C4-2B (cell line): ENCODE data around the gene ATP1A2.

Experiments
- H3K27ac ChIP-seq: fragments of 450-650 bp; 2 replicates; pipeline ENCODE4 v1.5.1; 2017
- ZFX ChIP-seq: fragments of 450-650 bp; IDR thresholded peaks from 2 replicates; pipeline ENCODE4 v1.6.1; 2017
- TF ChIP-seq, protein P1 (sequence below): fragments of 450-650 bp; conservative IDR thresholded peaks from 2 replicates; pipeline ENCODE4 v1.5.1; 2017; ENCODE audit warnings: mild to moderate bottlenecking

Gene ATP1A2

DNA sequence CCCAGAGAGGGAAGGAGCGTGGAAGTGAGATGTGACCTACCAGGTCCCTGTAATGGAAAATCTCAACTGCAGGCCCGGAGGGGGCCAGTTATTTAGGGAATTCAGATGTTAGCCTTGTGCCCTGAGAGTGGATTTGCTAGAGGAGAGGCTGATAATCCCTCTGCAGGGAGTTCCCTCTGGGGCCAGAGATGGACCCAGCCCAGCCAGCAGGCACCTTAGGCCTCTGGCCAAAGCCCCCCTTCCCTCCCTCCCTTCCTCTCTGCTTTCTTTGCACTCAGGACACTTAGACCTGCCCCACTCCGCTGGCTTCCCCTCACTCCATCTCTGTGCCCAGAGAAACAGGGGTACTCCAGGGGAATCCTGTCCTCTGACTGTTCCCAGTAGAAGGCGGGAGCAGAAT, 1.5 kb upstream of the ATP1A2 start:
- no peak overlapping the region for H3K27ac ChIP-seq
- TF ChIP-seq, protein P1, sequence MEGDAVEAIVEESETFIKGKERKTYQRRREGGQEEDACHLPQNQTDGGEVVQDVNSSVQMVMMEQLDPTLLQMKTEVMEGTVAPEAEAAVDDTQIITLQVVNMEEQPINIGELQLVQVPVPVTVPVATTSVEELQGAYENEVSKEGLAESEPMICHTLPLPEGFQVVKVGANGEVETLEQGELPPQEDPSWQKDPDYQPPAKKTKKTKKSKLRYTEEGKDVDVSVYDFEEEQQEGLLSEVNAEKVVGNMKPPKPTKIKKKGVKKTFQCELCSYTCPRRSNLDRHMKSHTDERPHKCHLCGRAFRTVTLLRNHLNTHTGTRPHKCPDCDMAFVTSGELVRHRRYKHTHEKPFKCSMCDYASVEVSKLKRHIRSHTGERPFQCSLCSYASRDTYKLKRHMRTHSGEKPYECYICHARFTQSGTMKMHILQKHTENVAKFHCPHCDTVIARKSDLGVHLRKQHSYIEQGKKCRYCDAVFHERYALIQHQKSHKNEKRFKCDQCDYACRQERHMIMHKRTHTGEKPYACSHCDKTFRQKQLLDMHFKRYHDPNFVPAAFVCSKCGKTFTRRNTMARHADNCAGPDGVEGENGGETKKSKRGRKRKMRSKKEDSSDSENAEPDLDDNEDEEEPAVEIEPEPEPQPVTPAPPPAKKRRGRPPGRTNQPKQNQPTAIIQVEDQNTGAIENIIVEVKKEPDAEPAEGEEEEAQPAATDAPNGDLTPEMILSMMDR, result no peak
- no peak for TF ChIP-seq ZFX

DNA sequence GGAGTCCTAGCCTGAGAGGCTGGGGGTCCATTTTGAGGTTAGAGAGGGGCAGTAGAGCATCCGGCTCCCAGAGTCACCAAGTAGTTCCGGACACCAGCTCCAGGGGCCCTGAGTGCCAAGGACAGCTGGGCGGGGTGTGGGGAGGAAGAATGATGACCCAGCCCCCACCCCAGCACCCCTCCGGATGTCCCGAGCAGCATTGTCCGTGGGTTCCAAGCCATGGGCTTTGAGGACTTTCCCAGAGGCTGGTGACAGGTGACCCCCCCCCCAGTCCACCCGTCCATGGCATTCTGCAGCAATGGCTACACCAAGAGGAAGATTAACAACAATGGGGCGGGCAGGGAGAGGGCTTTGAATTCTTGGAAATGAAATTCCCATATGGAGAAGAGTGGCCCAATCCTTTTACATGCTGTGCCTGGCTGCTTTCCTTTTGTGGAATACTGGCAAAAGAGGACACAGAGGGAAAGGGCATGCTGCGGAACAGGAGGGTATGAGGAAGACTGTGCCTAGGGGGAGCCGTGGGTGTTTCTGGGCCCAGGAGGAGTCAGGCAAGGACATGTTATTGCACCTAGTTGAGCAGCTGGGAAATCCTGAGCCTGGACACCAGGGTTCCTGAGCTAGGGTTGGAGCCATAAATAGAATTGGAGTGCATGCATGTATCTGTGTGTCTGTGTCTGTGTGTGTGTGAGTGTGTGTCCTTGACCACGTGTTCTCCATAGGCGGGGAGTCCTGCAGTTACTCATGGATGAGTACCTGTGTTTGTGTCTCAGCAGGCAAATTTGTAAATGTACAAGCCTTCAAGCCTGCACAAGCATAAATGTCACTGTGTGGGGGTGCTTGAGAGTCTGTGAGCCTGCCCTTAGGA, 956 bp downstream of the ATP1A2 start:
- TF ChIP-seq, protein P1, result no peak
- TF ChIP-seq ZFX, result no peak
- no peak overlapping the region for H3K27ac ChIP-seq

DNA sequence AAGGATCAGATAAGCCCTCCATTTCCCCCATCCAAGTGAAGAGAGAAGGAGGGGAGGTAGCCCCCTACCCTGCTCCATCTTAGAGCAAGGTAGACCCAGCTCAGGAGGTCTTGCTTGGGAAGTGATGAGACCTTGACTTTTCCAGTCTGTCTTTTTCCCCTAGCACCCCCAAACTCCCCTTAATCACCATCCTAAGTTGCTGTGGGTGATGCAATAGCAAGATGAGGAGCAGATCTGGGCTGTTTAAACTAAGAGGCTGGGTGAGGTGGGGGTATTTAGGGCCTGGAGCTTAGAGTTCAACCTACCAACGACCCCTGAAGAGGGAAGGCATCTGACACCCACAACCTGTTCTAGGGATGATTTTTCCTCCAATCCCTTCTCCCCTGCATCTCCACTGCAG, 1.7 kb downstream of the ATP1A2 start:
- H3K27ac ChIP-seq, result no peak overlapping the region
- no peak for TF ChIP-seq ZFX
- TF ChIP-seq, protein P1, result no peak

DNA sequence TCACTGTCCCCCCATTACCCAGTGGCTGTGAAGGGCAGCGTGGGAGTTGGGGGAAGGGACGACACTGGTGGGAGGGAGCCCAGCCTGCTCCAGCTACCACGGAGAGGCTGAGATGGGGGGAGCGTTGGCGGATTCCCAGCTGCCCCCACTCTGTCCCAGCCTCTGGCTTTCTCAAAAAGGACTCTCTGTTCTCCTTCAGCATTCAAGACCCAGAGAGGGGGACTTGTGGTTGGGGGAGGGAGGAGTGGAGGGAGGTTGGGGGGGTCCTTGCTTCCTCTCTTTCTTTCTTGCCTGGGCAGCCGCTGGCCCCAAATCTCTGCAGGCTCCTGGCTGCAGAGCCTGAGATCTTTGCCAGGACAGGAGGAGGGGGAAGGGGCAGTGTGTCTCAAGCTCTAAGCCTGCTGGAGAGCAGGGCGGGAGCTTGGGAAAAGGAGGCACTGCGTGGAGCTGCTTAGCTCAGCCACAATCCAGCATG, 2.2 kb downstream of the ATP1A2 start:
- no peak overlapping the region for H3K27ac ChIP-seq
- no peak for TF ChIP-seq ZFX
- TF ChIP-seq, protein P1, result no peak

DNA sequence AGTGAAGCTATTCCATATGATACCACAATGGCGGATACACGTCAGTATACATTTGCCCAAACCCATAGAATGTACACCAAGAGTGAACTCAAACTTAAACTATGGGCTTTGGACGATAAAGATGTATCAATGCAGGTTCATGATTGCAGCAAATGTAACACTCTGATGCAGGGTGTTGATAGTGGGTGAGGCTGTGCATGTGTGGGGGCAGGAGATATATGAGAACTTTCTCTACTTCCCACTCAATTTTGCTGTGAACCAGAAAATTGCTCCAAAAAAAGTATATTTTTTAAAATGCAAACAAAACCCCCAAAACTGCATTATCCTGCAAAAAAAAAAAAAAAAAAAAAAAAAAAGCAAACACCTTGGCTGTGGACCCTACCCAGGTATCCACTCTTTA, 3.4 kb downstream of the ATP1A2 start:
- TF ChIP-seq ZFX, result no peak
- TF ChIP-seq, protein P1, result no peak
- no peak overlapping the region for H3K27ac ChIP-seq

DNA sequence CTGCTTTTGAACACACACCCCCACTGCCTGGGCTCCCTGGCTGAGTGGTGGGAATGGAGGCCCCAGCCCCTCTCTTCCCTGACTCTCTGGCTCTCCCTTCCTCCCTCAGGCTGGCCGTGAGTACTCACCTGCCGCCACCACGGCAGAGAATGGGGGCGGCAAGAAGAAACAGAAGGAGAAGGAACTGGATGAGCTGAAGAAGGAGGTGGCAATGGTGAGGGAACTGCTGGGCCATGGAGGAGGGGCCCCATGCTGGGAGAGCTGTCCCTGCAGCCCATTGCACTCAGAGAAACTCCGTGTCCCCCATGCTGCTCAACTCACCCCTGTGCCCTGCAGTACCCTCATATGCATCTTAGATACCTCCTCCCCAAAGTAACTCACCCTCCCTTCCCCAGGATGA, 5.2 kb downstream of the ATP1A2 start:
- no peak overlapping the region for H3K27ac ChIP-seq
- TF ChIP-seq, protein P1, result no peak
- TF ChIP-seq ZFX, result no peak

DNA sequence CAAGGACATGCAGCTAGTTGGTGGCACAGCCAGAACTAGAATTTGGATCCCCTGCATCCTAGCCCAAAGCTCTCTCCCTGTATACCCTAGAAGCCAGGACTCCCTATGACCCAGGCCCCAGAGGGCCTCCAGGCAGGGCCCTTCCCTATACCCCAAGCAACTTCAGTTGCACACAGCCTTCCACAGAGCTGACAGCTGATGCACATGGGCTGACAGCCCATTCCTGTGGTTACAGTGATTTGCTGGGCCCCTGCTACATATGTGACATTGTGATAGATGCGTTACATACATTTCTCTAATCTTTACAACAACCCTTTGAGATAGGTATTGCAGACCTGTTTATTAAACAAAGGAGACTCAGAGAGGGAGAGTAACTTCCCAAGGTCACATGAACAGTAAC, 5.8 kb downstream of the ATP1A2 start:
- no peak overlapping the region for H3K27ac ChIP-seq
- no peak for TF ChIP-seq ZFX
- TF ChIP-seq, protein P1, result no peak
